HEK293T (cell line): ENCODE results near the gene LAMA3.

Experiments used
- BHLHE40 ChIP-seq: fragments of 450-650 bp; IDR thresholded peaks from 2 replicates; pipeline ENCODE4 v1.6.1; 2016; ENCODE audit warnings: mild to moderate bottlenecking, moderate library complexity, borderline replicate concordance
- FOXA1 ChIP-seq: fragments of 450-650 bp; IDR thresholded peaks from 2 replicates; pipeline ENCODE4 v1.6.1; 2016; ENCODE audit warnings: mild to moderate bottlenecking
- FOXK2 ChIP-seq: fragments of 450-650 bp; IDR thresholded peaks from 2 replicates; pipeline ENCODE4 v1.6.1; 2016; ENCODE audit warnings: mild to moderate bottlenecking
- HDGF ChIP-seq: fragments of 450-650 bp; IDR thresholded peaks from 2 replicates; pipeline ENCODE4 v1.6.1; 2017; ENCODE audit warnings: antibody characterized with exemption, borderline replicate concordance
- SP1 ChIP-seq: fragments of 450-650 bp; IDR thresholded peaks from 2 replicates; pipeline ENCODE4 v1.6.1; 2017
- SUZ12 ChIP-seq: fragments of 450-650 bp; IDR thresholded peaks from 2 replicates; pipeline ENCODE4 v1.6.1; 2016; ENCODE audit warnings: mild to moderate bottlenecking

DNA sequence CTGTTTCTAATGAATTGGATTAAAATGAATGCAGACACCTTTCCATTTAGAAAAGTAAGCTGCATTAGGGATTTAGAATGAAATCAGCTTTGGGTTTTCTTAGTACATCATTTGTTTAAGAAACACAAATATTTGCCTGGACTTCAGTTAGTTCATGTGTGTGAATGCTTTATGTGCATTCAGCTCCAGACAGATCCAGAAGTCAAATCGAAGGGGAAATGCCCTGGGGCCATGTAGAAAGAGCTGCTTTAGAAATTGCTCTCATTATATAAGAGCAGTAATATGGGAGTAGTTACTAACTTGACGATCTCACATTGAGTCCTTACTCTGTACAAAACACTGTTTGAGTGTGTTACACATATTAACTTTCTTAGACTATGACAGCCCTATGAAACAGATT is 237.3 kb downstream of the LAMA3 start:
- no peak for TF ChIP-seq HDGF
- TF ChIP-seq FOXA1: no peak
- TF ChIP-seq SP1: no peak
- no peak for TF ChIP-seq BHLHE40
- TF ChIP-seq SUZ12: no peak
- no peak for TF ChIP-seq FOXK2
